ENCODE data around the gene RIMKLA.

RIMKLA gene

GRCh38 chr1:42379794-42380585 lies 602 bp upstream of the RIMKLA start:
- DNase-seq = no peak

GRCh38 chr1:42381280-42381673 lies 685 bp downstream of the RIMKLA start:
- DNase-seq = no peak

DNA sequence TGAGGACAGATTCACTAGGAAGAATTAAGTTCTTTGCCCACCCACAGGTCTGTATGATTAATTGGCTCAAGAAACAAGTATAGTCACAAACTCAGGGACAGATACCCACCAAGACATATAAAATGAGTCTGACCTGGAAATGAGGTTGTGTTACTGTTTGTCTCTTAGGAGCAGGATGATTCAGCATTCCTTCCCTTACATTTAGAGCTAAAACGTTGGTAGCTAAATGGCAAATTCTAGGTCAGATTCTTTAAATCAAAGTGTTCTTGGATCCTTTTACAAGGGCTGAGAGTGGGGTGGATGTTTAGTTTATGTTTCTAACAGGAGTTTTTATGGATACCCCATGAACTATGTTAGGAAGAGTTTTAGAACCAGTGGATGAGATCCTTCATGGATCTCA lies 4.7 kb downstream of the RIMKLA start:
- no peak for DNase-seq

DNA sequence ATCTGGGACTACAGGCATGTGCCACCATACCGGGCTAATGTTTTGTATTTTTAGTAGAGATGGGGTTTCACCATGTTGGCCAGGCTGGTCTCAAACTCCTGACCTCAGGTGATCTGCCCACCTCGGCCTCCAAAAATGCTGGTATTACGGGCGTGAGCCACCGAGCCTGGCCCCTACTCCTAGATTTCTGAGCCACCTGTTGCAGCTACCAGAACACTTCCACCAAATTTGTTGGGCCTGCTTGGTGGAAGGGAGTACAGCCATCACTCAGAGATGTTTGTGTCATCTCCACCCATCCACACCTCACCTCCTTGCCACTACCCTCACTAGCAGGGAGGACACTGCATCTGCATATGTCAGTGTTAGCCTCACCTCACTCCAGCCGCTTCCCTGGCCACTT lies 5.5 kb downstream of the RIMKLA start:
- DNase-seq = no peak

GRCh38 chr1:42392255-42392654 lies 11.7 kb downstream of the RIMKLA start:
- no peak for DNase-seq

GRCh38 chr1:42392967-42393848 lies 12.6 kb downstream of the RIMKLA start:
- DNase-seq = peak; percentile 58

- no peak for DNase-seq
Measured at GRCh38 chr1:42399315-42400100, 18.9 kb downstream of the RIMKLA start.

DNA sequence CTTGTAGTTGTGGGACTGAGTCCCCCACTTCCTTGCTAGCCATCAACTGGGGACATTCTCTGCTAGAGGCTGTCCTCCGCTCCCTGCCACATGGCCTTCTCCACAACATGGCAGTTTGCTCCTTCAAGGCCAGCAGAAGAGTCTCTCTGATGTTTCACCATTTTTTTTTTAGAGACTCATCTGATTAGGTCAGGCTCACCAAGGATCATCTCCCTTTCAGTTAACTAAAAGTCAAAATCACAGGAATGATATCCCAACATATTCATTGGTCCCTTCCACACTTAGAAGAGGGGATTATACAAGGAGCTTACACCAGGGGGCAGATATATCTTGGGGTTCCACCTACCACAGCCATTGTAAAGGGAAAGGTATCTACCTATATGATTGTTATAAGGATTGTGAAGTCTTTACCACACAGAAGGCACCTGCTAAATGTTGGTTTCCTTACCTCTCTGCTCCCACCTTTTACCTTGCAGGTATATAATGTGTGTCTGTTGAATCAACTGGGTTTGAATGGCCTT lies 23.3 kb downstream of the RIMKLA start:
- DNase-seq = no peak

- DNase-seq = no peak
Measured at GRCh38 chr1:42414551-42415496, 34.2 kb downstream of the RIMKLA start.

DNA sequence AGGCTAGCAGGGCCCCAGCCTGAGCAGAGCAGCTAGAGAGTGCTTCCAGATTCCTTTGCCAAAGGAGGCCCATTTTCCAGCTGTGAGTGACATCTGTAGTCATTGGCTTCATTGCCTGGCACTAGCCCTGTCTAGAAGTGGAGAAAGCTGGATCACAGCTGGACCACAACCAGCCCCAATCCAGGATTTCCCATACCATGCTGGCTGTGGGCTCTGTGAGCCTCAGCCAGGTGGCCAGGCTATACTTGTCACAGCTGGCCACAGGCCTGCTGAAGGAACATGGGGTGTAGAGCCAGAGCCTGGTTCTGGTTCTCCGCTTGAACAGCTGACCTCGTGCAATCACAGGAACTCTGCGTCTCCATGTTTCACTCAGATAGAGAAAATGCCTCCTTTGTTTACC lies 36.6 kb downstream of the RIMKLA start:
- DNase-seq = no peak

GRCh38 chr1:42418516-42418915 lies 37.9 kb downstream of the RIMKLA start:
- no peak for DNase-seq

DNA sequence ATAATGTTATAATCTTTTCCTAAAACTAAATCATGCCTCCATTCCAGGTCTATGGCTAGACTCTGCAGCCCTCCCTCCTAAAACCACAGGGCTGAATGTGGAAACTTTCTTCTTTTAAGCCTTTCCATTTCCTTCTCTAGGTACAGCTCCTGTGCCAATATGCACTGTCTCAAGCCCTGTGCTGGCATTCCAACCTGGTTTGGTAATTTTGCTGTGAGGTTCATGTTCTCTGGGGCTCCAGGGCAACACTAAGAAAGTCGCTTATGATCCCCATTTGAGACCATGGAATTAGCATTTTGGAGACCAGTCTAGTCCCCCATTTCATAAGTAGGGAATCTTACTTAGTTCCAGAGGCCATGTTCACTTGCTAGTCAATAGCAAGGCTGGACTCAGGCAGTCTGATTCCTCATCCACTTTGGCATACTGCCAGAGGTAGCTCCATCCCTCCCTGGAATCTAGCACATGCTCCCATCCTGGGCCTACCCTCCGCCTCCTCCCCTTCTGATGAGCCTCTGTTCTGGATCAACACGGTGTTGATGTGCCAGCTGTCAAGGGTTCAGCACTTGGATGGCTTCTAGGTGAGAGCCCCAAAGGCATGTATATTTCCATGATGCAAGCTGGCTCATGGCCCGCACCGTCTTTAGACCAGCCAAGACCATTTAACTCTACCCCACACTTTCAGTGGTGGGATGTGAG lies 38.7 kb downstream of the RIMKLA start:
- DNase-seq = no peak

DNA sequence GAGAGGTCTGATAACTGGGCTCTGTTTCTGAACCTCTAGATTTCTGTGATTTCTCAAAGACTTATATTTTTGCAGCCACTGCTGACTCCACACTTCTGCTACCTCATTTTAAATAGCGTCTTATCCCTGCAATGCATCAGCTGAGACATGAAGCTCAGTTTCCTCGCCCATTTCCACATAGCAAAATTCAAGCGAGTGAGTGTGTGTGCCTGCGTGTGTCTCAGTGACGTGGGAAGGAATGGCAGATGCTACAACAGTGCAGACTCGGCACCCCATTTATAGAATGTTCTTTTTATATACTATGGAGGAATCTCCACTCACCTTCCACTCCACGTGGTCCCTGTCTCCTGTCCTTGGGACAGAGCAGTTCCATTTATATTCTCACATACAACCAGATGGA lies 39.5 kb downstream of the RIMKLA start:
- no peak for DNase-seq

- no peak for DNase-seq
Measured at GRCh38 chr1:42420911-42421585, 40.5 kb downstream of the RIMKLA start.

DNA sequence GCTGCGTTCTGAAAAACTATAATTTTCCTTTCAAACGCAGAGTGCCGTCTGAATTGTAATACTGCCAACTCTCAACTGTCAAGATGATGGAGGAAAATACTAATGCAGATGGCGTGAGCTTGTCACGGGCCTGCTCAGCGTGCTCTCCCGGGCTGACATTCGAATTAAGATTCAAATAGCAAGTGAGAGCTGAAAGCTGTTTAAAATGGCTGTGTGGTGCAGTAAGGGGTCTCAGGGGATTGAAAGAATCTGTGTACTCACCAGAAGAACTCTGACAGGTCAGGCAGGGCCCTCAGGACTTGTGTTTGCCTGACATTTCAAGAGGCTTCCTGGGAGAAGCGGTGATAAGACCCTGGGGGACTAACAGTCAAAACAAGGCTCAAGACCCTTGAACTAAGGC lies 42.1 kb downstream of the RIMKLA start:
- no peak for DNase-seq

- no peak for DNase-seq
Measured at GRCh38 chr1:42423681-42424080, 43.1 kb downstream of the RIMKLA start.

DNA sequence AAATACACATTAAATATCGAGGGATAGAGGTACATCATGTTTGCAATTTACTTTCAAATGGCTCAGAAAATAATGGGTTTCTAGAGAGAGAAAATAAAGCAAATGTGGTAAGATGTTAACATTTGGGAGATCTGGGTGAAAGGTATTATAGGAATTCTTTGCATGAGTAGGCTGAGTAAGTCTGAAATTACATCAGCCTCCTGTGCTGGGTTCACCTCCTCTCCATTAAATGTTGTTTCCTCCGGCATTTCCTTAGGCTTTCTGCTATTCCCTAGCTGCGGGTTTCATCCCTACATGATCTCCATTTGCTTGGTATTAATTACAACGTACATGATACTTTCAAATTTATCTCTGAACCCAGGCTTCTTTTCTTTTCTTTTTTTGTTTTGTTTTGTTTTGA lies 43.6 kb downstream of the RIMKLA start:
- DNase-seq = no peak

DNA sequence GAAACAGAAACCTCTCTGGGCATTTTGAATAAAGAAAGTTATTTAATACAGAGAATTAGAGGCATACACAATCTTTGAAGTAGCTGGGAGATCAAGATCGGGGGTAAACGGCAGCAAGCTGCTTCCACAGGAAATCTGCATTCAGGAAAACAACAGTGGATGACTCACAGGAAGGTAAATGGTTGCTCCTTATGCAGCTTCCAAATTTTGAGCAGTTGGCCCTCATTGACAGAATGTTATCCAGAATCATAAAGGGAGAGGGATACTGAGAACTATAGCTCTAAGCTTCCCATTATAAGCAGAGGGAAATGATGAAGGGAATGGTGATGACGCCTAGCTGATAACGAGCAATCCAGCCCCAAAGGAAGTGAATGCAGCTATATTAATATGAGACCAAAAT lies 46.6 kb downstream of the RIMKLA start:
- no peak for DNase-seq

GRCh38 chr1:42429603-42430002 lies 49.0 kb downstream of the RIMKLA start:
- no peak for DNase-seq

- no peak for DNase-seq
Measured at GRCh38 chr1:42430286-42431135, 49.9 kb downstream of the RIMKLA start.

Measured in activated CD4-positive, alpha-beta T cell treated with anti-CD3 and anti-CD28 coated beads, Interleukin-10, Interleukin-2, amounts not matched to agents 100 ng/mL and 50 ng/mL, durations not matched to agents 16 hours and 8 hours (primary cell).